ENCODE measurements around the gene MVP.
"Not testable (repeated sequence)": the region's sequence is repeated elsewhere in the genome, so short reads cannot be mapped to it uniquely, and the experiment has no call there.

DNA sequence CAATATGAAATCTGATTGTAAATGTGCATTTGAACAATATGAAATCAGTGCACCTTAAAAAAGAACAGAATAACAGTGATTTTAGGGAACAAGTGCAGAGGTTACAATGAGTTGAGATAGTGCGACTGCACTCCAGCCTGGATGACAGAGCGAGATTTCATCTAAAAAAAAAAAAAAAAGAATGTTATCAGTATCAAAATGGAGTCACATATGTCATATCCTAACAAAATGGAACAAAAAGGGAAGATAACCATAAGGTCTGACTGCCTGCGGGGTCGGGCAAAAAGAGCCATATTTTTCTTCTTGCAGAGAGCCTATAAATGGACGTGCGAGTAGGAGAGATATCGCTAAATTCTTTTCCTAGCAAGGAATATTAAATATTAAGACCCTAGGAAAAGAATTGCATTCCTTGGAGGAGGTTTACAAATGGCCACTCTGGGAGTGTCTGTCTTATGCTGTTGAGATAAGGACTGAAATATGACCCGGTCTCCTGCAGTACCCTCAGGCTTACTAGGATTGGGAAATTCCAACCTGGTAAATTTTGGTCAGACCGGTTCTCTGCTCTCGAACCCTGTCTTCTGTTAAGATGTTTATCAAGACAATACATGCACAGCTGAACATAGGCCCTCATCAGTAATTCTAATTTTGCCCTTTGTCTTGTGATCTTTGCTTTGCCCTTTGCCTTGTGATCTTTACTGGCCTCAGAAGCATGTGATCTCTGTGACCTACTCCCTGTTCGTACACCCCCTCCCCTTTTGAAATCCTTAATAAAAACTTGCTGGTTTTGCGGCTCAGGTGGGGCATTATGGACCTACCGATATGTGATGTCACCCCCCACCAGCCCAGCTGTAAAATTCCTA lies 36.9 kb upstream of the MVP start:
- TF ChIP-seq, protein P1, sequence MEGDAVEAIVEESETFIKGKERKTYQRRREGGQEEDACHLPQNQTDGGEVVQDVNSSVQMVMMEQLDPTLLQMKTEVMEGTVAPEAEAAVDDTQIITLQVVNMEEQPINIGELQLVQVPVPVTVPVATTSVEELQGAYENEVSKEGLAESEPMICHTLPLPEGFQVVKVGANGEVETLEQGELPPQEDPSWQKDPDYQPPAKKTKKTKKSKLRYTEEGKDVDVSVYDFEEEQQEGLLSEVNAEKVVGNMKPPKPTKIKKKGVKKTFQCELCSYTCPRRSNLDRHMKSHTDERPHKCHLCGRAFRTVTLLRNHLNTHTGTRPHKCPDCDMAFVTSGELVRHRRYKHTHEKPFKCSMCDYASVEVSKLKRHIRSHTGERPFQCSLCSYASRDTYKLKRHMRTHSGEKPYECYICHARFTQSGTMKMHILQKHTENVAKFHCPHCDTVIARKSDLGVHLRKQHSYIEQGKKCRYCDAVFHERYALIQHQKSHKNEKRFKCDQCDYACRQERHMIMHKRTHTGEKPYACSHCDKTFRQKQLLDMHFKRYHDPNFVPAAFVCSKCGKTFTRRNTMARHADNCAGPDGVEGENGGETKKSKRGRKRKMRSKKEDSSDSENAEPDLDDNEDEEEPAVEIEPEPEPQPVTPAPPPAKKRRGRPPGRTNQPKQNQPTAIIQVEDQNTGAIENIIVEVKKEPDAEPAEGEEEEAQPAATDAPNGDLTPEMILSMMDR (IDR thresholded peaks at IDR 0.05) = not testable (repeated sequence)
- not testable (repeated sequence) for TF ChIP-seq POLR2AphosphoS5, POLR2A, EP300 (IDR thresholded peaks at IDR 0.05)

All from sigmoid colon (tissue), 4 donors.